AG10803 (cell line): ENCODE measurements around the gene AGO4.
"Not testable (repeated sequence)": the region's sequence is repeated elsewhere in the genome, so short reads cannot be mapped to it uniquely, and the experiment has no call there.

Source experiments
- DNase-seq: peaks from one replicate; pipeline ENCODE4 v3.0.0; 2010; ENCODE audit warnings: low read depth
- H3K4me3 ChIP-seq: 2 replicates; pipeline ENCODE4 v1.5.1; 2011; ENCODE audit warnings: mild to moderate bottlenecking, low read length, control low read depth
- CTCF ChIP-seq: conservative IDR thresholded peaks from 2 replicates; pipeline ENCODE4 v1.5.1; 2011; ENCODE audit warnings: mild to moderate bottlenecking, low read length, control low read depth, inconsistent platforms

AGO4 gene

DNA sequence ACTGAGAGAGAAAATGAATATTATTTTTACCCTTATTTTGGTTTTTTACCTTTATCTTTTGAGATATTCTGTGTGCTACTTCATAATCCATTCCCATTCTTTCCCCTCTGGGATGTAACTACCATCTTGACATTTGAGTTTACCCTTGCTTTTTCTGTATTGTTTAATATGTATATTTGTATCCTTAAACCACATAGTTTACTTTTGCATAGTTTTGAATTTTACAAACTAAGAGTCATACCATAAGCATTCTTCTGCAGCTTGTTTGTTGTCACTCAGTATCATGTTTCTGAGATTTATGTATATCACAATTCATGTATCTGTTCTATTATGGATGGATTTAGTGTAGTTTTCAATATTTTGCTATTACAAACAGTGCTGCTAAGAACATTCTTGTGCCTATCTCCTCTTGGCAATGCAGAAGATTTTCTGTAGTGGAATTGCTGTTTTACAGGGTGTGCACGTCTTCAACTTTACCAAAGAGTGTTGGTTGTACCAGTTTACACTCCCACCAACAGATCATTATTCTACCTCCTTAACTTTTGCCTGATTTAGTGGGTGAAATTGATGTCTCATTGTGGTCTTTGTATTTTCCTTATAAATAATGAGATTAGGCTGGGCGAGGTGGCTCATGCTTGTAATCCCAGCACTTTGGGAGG is 63.0 kb downstream of the AGO4 start:
- DNase-seq, result no peak
- no peak overlapping the region for H3K4me3 ChIP-seq
- TF ChIP-seq CTCF, result no peak

DNA sequence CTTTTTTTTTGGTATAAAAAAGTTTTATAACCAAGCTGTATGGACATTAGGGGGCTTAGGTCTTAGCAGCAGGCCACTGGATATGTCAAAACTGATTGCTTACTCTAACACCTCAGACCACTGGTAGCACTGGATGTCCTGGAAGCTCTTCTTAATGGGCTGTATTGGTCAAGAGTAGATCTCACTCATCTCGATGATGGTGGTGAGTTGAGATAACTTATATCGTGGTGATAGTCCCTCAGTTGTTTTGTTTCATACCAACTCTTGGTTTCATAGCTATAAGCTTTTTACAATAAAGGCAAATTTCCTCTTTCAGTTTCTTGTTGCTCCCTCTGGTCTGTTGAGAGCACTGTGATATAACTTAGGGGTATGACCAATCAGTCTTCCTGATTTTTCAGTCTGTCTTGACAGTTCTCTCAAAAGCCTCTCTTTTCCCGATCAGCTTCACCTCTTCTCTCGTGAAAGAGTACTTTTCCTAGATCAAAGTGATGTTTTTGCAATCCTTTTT is 65.5 kb downstream of the AGO4 start:
- no peak for TF ChIP-seq CTCF
- no peak for DNase-seq
- H3K4me3 ChIP-seq, result no peak overlapping the region

DNA sequence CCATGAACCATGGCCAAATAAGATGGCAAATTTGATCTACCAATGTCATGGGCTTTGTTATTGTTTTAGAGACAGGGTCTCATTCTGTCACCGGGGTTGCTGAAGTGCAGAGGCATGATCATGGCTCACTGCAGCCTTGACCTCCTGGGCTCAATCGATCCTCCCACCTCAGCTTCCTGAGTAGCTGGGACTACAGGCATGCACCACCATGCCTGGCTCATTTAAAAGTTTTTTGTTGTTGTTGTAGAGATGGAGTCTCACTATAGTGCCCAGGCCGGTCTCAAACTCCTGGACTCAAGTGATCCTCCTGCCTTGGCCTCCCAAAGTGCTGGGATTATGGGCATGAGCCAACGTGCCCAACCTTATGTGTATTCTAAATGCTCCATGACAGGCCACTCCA is 66.3 kb downstream of the AGO4 start:
- not testable (repeated sequence) for DNase-seq, H3K4me3 ChIP-seq

DNA sequence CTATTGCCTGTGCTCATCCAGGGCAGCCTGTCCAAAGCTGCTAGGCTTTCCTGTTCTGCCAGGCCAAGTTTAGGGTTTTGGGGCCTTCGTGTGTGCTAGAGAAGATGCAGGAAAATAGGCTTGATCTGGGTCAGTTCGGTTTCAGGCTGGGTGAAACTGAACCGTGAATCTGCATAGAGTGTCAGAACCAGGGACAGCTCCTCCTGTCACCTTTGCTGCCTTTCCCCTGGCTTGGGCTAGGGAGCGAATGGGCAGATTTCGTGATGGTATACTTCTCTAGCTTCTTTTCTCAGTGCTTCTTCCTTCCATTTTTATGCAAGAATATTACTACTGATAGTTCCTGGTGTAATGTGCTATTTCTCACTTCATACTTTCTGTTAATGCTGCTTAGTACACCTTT is 69.2 kb downstream of the AGO4 start:
- no peak for DNase-seq
- no peak overlapping the region for H3K4me3 ChIP-seq
- TF ChIP-seq CTCF, result no peak

DNA sequence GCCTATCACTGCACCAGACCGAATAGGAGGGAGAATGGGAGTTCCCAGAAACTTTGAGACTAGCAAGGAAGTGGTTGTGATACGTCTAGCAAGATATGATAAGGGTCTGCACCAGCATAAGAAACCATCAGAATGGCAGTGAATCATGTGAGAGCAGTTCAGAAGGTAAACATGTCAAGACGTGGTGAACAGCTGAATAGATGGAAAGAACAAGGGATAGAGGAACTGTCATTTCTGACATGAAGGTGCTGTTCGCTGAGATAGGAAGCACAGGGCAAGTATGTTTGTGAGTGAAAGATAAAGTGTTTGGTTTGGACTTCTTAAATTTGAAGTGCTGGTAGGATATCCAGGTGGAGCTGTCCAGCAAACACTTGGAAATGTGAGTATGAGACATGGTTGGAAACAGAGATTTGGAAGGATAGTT is 74.0 kb downstream of the AGO4 start:
- no peak for TF ChIP-seq CTCF
- H3K4me3 ChIP-seq, result no peak overlapping the region
- no peak for DNase-seq

DNA sequence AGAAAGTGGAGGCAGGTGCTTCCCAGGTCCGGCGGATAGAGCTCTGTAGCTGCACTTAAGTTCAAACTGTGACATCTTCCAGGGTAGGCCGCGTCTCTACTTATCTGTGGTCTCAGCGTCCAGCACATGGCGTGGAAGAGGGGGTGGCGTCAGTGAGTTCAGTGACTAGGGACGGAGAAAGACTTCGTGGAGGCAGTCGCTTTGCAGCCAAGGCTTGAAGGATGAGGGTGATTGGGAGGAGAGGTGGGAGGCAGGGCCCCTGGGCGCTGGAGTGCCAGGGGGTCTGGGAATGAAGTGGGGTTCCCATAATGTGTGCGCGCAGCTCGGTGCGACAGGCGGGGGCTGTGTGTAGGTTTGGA is 74.7 kb downstream of the AGO4 start:
- H3K4me3 ChIP-seq, result peak overlapping the region; percentile 42
- TF ChIP-seq CTCF, result no peak
- no peak for DNase-seq

DNA sequence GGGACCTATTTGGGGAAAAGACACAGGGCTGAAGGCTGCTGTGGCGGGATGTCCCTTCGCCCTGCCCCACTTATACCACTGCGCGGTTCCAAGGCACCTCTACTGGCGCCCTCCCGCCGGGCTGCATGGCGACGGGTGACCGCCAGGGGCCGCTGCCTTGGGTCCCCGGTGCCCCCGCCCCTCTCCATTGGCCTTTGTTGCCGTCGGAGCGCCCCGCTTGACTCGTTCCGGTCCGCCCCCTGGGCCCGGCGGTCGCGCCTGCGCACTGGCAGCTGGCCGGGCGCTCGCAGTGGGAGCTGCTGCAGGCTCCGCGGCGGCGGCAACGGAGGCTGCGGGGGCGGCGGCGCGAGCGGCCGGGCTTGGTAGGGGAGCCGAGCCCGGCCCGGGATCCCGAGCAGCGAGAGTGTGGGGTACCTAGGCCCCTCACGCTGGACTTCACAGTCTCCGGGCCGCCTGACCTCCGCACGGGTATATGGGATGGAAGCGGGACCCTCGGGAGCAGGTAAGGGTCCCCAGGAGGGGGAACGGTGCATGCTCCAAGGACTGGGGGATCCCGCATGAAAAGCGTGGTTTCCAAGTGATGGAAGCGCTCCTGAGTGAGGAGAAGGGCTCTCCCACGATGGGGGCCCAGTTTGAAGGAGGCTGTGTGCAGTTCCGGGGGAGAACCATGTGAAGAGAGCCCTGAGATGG is 75.3 kb downstream of the AGO4 start, which contains the start of gene AGO1:
Gene AGO1 (plus strand): TSS at position 265 of the 690 bp plus-strand sequence. CDS start 213 bp downstream, at position 478.
- peak; percentile 90 for DNase-seq
- peak within 1 kb of the TSS; percentile 99 for H3K4me3 ChIP-seq
- peak; percentile 71 for TF ChIP-seq CTCF
